Duodenal mucosa (tissue), 2 donors: ENCODE data around the gene RHOT2.

Source experiments
- H3K27ac ChIP-seq: one replicate; pipeline ENCODE4 v1.7.0; 2013; ENCODE audit warnings: low read depth, low read length
- H3K27me3 ChIP-seq, 2 donors: one replicate each; pipeline ENCODE4 v1.7.0; 2013; ENCODE audit warnings: low read length in 2 of 2, control low read depth in 1 of 2; ENCODE audit not compliant: insufficient read depth in 2 of 2, control insufficient read depth in 1 of 2
- H3K36me3 ChIP-seq, 2 donors: one replicate each; pipeline ENCODE4 v1.7.0; 2013; ENCODE audit warnings: low read length in 2 of 2, control low read depth in 1 of 2; ENCODE audit not compliant: insufficient read depth in 2 of 2, control insufficient read depth in 1 of 2
- H3K4me1 ChIP-seq, 2 donors: one replicate each; pipeline ENCODE4 v1.7.0; 2013; ENCODE audit warnings: low read length in 2 of 2, control low read depth in 1 of 2; ENCODE audit not compliant: insufficient read depth in 2 of 2, control insufficient read depth in 1 of 2
- H3K4me3 ChIP-seq, 2 donors: one replicate each; pipeline ENCODE4 v1.7.0; 2013; ENCODE audit warnings: low read length in 2 of 2, low read depth in 1 of 2
- H3K9ac ChIP-seq, 2 donors: one replicate each; pipeline ENCODE4 v1.7.0; 2013; ENCODE audit warnings: low read length in 2 of 2, low read depth in 1 of 2
- H3K9me3 ChIP-seq, 2 donors: one replicate each; pipeline ENCODE4 v1.7.0; 2013; ENCODE audit warnings: low read length in 2 of 2, control low read depth in 1 of 2; ENCODE audit not compliant: control insufficient read depth in 1 of 2

RHOT2 gene

GRCh38 chr16:660132-660458 lies 7.8 kb upstream of the RHOT2 start:
- Histone ChIP-seq H3K27me3 (no peaks in the 10 kb centered on the region), H3K36me3 (peaks cover 0 to 16% of the 10 kb centered on the region in 2 donors), H3K9me3 (no peaks in the 10 kb centered on the region), H3K4me3 (no peak overlapping the region), H3K9ac (peak overlapping the region; percentile 18 to 25), H3K4me1 (peaks cover 3 to 13% of the 10 kb centered on the region in 2 donors), H3K27ac (no peak overlapping the region)

- Histone ChIP-seq H3K36me3 (peaks cover 0 to 13% of the 10 kb centered on the region in 2 donors), H3K4me1 (peaks cover 3 to 13% of the 10 kb centered on the region in 2 donors), H3K9ac (peak overlapping the region; percentile 18 to 25), H3K27ac (no peak overlapping the region), H3K9me3 (no peaks in the 10 kb centered on the region), H3K4me3 (no peak overlapping the region), H3K27me3 (no peaks in the 10 kb centered on the region)
Measured at GRCh38 chr16:660459-661183, 7.3 kb upstream of the RHOT2 start.

DNA sequence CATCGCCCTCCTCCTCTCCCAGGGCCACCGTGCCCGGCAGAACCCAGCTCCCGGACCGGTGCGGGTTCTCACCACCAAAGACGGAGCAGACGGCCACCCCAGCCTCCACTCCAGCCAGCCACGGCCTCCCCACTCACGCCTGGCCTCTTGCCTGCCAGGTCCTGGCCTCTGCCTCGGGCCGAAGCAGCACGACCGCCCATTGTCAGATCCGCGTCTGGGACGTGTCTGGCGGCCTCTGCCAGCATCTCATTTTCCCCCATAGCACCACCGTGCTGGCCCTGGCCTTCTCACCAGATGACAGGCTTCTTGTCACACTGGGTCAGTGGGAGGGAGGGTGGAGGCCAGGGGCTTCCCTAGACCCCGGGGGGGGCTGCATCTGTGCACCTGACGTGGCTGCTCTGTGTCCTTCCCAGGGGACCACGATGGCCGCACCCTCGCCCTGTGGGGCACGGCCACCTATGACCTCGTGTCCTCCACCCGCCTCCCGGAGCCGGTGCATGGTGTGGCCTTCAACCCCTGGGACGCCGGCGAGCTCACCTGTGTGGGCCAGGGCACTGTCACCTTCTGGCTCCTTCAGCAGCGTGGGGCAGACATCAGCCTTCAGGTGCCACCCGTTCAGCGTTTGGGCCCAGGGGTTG lies 6.6 kb upstream of the RHOT2 start:
- no peak overlapping the region for H3K27ac ChIP-seq
- no peaks in the 10 kb centered on the region for H3K9me3 ChIP-seq
- peaks cover 0 to 12% of the 10 kb centered on the region in 2 donors for H3K36me3 ChIP-seq
- peaks cover 3 to 13% of the 10 kb centered on the region in 2 donors for H3K4me1 ChIP-seq
- no peak overlapping the region for H3K4me3 ChIP-seq
- no peaks in the 10 kb centered on the region for H3K27me3 ChIP-seq
- no peak overlapping the region for H3K9ac ChIP-seq

GRCh38 chr16:662095-662494 lies 5.8 kb upstream of the RHOT2 start:
- no peak overlapping the region for H3K4me3 ChIP-seq

DNA sequence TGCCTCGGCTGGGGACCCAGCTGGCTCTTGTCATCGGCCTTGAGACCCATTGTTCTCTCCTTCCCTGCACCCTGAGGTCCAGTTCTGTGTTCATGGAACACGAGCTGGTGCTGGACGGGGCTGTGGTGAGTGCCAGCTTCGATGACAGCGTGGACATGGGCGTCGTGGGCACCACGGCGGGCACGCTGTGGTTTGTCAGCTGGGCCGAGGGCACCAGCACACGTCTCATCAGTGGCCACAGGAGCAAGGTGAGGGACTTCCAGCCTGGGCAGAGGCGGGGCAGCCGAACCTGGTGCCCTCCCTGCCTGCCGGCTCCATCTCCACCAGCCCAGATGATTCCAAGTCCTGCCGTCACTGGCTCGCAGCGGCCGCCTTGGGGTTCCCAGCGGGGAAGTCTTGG lies 5.3 kb upstream of the RHOT2 start:
- Histone ChIP-seq H3K27ac (no peak overlapping the region), H3K27me3 (no peaks in the 10 kb centered on the region), H3K4me3 (no peak overlapping the region), H3K9me3 (no peaks in the 10 kb centered on the region), H3K4me1 (peaks cover 6 to 17% of the 10 kb centered on the region in 2 donors), H3K36me3 (peaks cover 0 to 12% of the 10 kb centered on the region in 2 donors), H3K9ac (no peak overlapping the region)

More at GRCh38 chr16:662095-662494, 5.8 kb upstream of the RHOT2 start:
- Histone ChIP-seq H3K27me3 (no peaks in the 10 kb centered on the region), H3K9ac (no peak overlapping the region), H3K4me1 (peaks cover 3 to 13% of the 10 kb centered on the region in 2 donors), H3K36me3 (peaks cover 0 to 12% of the 10 kb centered on the region in 2 donors), H3K9me3 (no peaks in the 10 kb centered on the region), H3K27ac (no peak overlapping the region)

DNA sequence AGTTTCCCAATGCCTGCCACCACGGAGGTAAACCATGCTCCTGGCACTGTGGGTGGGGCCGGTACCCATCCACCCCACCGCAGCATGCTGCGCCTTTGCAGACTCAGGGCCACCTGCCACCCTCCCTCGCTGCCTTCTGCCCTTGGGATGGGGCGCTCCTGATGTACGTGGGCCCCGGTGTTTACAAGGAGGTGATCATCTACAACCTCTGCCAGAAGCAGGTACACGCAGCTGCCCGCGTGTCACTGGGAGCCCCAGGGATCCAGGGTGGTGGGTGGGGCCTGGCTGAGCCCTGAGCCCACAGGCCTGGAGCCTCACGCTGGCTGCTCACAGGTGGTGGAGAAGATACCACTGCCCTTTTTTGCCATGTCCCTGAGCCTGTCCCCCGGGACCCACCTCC lies 1.4 kb upstream of the RHOT2 start:
- H3K4me3 ChIP-seq = no peak overlapping the region
- no peaks in the 10 kb centered on the region for H3K27me3 ChIP-seq
- H3K4me1 ChIP-seq = peaks cover 14 to 16% of the 10 kb centered on the region in 2 donors
- H3K36me3 ChIP-seq = peaks cover 13 to 24% of the 10 kb centered on the region in 2 donors
- no peak overlapping the region for H3K9ac ChIP-seq
- no peaks in the 10 kb centered on the region for H3K9me3 ChIP-seq
- H3K27ac ChIP-seq = no peak overlapping the region

DNA sequence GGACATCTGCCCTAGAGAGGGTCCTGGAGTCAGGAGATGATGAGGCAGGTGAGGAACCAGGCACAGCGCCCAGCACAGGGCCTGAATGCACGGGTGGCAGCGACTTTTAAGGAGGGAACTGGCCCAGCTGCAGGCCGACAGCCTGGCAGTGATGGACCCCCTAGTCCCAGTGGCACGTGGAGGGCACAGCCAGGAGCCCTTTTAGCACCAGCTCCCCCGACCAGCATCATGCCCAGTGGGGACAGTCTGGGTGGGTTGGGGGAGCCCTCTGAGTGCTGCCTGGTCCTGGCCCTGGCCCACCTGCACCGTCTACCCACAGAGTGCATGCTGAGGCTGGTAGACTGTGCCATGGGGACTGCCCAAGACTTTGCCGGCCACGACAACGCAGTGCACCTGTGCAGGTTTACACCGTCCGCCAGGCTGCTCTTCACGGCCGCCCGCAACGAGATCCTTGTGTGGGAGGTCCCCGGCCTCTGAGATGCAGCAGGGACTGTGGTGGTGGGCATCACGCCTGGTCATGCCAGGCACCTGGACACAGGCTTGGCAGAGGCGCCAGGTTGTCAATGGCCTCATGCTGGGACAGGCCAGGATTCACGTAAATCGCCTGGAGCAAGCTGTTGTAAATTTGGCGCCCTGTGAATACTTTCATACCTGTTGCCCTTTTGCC lies 686 bp upstream of the RHOT2 start:
- Histone ChIP-seq H3K27ac (no peak overlapping the region), H3K36me3 (peaks cover 16 to 30% of the 10 kb centered on the region in 2 donors), H3K9ac (peak overlapping the region in 1 of 2 donors; percentile 60), H3K4me1 (peaks cover 14 to 16% of the 10 kb centered on the region in 2 donors), H3K9me3 (no peaks in the 10 kb centered on the region), H3K27me3 (no peaks in the 10 kb centered on the region), H3K4me3 (peak overlapping the region; percentile 24 to 32)

DNA sequence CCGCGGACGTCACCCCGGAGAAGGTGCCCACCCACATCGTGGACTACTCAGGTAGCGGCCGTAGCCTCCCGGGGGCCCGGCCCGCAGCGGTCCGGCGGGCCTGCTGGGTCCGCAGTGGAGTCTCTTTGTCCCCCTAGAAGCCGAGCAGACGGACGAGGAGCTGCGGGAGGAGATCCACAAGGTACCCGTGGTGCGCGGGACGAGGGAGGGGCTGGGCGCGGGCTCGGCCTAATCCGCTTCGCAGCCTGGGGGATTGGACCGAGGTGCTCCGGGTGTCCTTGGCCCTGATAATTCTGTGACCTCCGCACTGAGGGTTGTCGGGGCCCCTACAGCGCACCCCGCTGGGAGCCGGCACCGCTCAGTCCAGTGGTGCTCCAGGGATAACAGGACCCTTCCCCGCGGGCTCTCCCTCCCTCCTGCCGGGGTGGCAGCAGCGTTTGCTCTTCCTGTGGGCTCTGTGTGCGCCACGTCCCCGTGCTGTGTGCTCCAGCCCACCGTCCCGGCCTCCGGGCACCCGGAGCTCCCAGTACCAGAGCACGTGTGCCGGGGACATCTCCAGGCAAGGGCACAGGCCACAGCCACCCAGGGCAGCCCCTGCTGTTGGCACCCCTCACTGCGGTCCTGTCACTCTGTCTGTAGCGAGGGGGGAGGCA lies 713 bp downstream of the RHOT2 start:
- Histone ChIP-seq H3K4me3 (peak overlapping the region; percentile 77 to 80), H3K9ac (peak overlapping the region; percentile 74 to 79), H3K27ac (peak overlapping the region; percentile 66), H3K36me3 (peaks cover 22 to 43% of the 10 kb centered on the region in 2 donors), H3K27me3 (no peaks in the 10 kb centered on the region), H3K4me1 (peaks cover 14 to 16% of the 10 kb centered on the region in 2 donors), H3K9me3 (no peaks in the 10 kb centered on the region)

DNA sequence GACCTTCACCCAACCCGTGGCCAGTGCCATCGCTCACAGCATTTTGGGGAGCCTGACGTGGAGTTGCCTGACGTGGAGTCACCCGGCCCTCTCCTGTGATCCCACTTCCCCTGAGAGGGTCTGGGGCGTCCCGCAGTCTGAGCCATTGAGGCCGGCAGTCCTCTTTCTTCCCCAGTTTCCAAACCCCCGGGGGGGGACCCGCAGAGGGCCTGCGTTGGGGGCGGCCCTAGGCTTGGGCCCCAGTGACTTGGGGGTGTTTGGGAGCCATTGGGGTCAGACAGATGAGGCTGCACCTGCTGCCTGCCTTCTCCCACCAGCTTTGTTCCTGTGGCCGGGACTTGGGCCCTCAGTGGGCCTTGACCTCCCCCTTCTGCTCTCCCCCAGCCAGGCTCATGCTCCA lies 1.7 kb downstream of the RHOT2 start:
- Histone ChIP-seq H3K4me3 (no peak overlapping the region), H3K9ac (no peak overlapping the region), H3K36me3 (peaks cover 22 to 49% of the 10 kb centered on the region in 2 donors)

More for the DNA sequence above, 1.7 kb downstream of the RHOT2 start:
- peaks cover 14 to 16% of the 10 kb centered on the region in 2 donors for H3K4me1 ChIP-seq
- H3K27me3 ChIP-seq = no peaks in the 10 kb centered on the region
- no peak overlapping the region for H3K27ac ChIP-seq
- H3K9me3 ChIP-seq = no peaks in the 10 kb centered on the region
